Esophagus muscularis mucosa (tissue), 3 donors: ENCODE data around the gene KRTAP11-1.

Experiments used
- CTCF ChIP-seq, 3 experiments: fragments of 200-600 bp in 2 of 3; fragments of 450-650 bp in 1 of 3; sonication (generic) in 2 of 3; IDR thresholded peaks; one replicate each; pipeline ENCODE4 v1.5.1; 2017 to 2019; ENCODE audit warnings: antibody characterized with exemption in 3 of 3, mild to moderate bottlenecking in 2 of 3, moderate library complexity in 1 of 3
- EP300 ChIP-seq: sonication (generic); formaldehyde crosslinking; IDR thresholded peaks from one replicate; pipeline ENCODE4 v1.6.1; 2017; ENCODE audit warnings: antibody characterized with exemption

DNA sequence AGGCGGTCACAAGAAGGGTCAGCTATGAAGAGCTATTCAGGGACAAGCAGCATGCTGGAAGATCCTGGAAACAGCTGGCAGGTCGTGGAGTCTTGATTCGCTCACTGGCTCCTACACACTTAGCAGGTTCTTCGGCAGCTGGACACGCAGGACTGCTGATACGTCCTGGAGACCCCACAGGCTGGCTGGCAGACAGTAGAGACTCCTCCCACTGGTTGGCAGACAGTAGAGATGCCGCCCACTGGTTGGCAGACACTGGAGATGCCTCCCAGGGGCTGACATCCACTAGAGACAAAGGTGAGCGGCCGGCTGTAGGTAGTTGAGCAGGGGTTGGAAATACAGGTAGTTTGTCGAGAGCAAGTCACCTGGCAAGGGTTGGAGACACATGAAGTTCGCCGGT, 466 bp downstream of the KRTAP11-1 start:
- TF ChIP-seq CTCF (IDR thresholded peaks at IDR 0.05) (no peak), EP300 (no peak)
